Gastroesophageal sphincter (tissue), 4 donors: Measurements from ENCODE around the gene ZHX3. TPM values are rescaled to one million over a fixed set of nuclear protein-coding genes. Genes with fewer than 3 reads are reported as not detected.

Source experiments
- ATAC-seq: fragments of 150-250 bp; one replicate; pipeline ENCODE4 v1.9.1; 2016; ENCODE audit warnings: mild to moderate bottlenecking, moderate library complexity
- H3K27ac ChIP-seq, 4 donors: fragments of 200-600 bp; sonication (generic) in 3 of 4; 1 replicate in 3 of 4; 2 replicates in 1 of 4; pipeline ENCODE4 v1.5.1; 2016 to 2019
- H3K27me3 ChIP-seq: fragments of 200-600 bp; sonication (generic); one replicate; pipeline ENCODE4 v1.5.1; 2019
- H3K36me3 ChIP-seq, 2 donors: fragments of 200-600 bp; sonication (generic); one replicate each; pipeline ENCODE4 v1.5.1; 2019; ENCODE audit warnings: control low read depth in 1 of 2
- H3K4me1 ChIP-seq, 3 donors: fragments of 200-600 bp; sonication (generic); 1 replicate in 2 of 3; 2 replicates in 1 of 3; pipeline ENCODE4 v1.5.1; 2016 to 2019; ENCODE audit warnings: control low read depth in 2 of 3
- H3K4me3 ChIP-seq, 2 donors: fragments of 200-600 bp; sonication (generic); one replicate each; pipeline ENCODE4 v1.5.1; 2019; ENCODE audit warnings: mild to moderate bottlenecking in 1 of 2, moderate library complexity in 1 of 2
- H3K9me3 ChIP-seq, 3 donors: fragments of 200-600 bp; sonication (generic); one replicate each; pipeline ENCODE4 v1.5.1; 2017 to 2019; ENCODE audit warnings: control low read depth in 2 of 3
- CTCF ChIP-seq, 4 experiments: fragments of 200-600 bp in 2 of 4; fragments of 450-650 bp in 2 of 4; sonication (generic) in 1 of 4; IDR thresholded peaks; one replicate each; pipeline ENCODE4 v1.5.1; 2017 to 2019; ENCODE audit warnings: antibody characterized with exemption in 4 of 4, mild to moderate bottlenecking in 2 of 4, moderate library complexity in 2 of 4
- EP300 ChIP-seq: sonication (generic); formaldehyde crosslinking; IDR thresholded peaks from one replicate; pipeline ENCODE4 v1.6.1; 2017; ENCODE audit warnings: antibody characterized with exemption, mild to moderate bottlenecking
- POLR2A ChIP-seq, 2 donors: fragments of 450-650 bp; IDR thresholded peaks; one replicate each; pipeline ENCODE4 v1.6.1; 2017; ENCODE audit warnings: antibody characterized with exemption in 2 of 2, mild to moderate bottlenecking in 2 of 2, moderate library complexity in 1 of 2
- POLR2AphosphoS5 ChIP-seq: sonication (generic); formaldehyde crosslinking; IDR thresholded peaks from one replicate; pipeline ENCODE4 v1.6.1; 2017; ENCODE audit warnings: antibody characterized with exemption
- WGBS, 2 donors: methylation state at CpG; one replicate each; pipeline ENCODE4 v1.1.5; 2018; ENCODE audit warnings: low coverage in 1 of 2; 5-methylcytosine and 5-hydroxymethylcytosine counted together
- total RNA-seq, 4 donors: library from RNA; depleted of rRNA; stranded (reverse); fragments of >200 nt; gene quantifications; one replicate each; pipeline ENCODE4 v1.1.0, GENCODE V29; 2016

Gene ZHX3
- total RNA-seq, 4 donors from 2014 or later, result 121 to 183 (median 155) TPM

- peak overlapping the region in 3 of 4 donors; percentile 5 to 39 (median 20) for H3K27ac ChIP-seq
- no peaks in the 10 kb centered on the region for H3K9me3 ChIP-seq
- H3K36me3 ChIP-seq, result no peaks in the 10 kb centered on the region
- peaks cover 0 to 100% (median 53%) of the 10 kb centered on the region in 3 donors for H3K4me1 ChIP-seq
- ATAC-seq, result peak; percentile 38
- no peak overlapping the region for H3K4me3 ChIP-seq
- no peaks in the 10 kb centered on the region for H3K27me3 ChIP-seq
- no peak for TF ChIP-seq EP300
- TF ChIP-seq POLR2AphosphoS5, result peak; percentile 39
- WGBS, 2 donors, result 44 to 85% methylated on average over 2 of the region's 3 CpGs
Observed at GRCh38 chr20:41150664-41151063, 166.9 kb downstream of the ZHX3 start.

GRCh38 chr20:41148942-41149341, 168.6 kb downstream of the ZHX3 start:
- H3K4me3 ChIP-seq, result no peak overlapping the region
- peak overlapping the region in 1 of 4 donors; percentile 47 for H3K27ac ChIP-seq
- WGBS, 2 donors, result 67 to 76% methylated on average over 5 of the region's 5 CpGs

GRCh38 chr20:41147767-41148191, 169.8 kb downstream of the ZHX3 start:
- H3K4me1 ChIP-seq, result peaks cover 0 to 100% (median 55%) of the 10 kb centered on the region in 3 donors
- WGBS, 2 donors, result 51 to 83% methylated on average over 2 to 6 of the region's 8 CpGs
- H3K4me3 ChIP-seq, result no peak overlapping the region
- peak overlapping the region in 3 of 4 donors; percentile 47 to 98 (median 62) for H3K27ac ChIP-seq
- no peak for ATAC-seq
- H3K9me3 ChIP-seq, result no peaks in the 10 kb centered on the region
- H3K36me3 ChIP-seq, result peaks cover 0 to 8% of the 10 kb centered on the region in 2 donors
- no peaks in the 10 kb centered on the region for H3K27me3 ChIP-seq
- TF ChIP-seq CTCF (IDR thresholded peaks at IDR 0.05), result no peak
- TF ChIP-seq POLR2AphosphoS5, result no peak
- TF ChIP-seq POLR2A (IDR thresholded peaks at IDR 0.05), result no peak
- no peak for TF ChIP-seq EP300

More at GRCh38 chr20:41148942-41149341, 168.6 kb downstream of the ZHX3 start:
- Histone ChIP-seq H3K27me3 (no peaks in the 10 kb centered on the region), H3K9me3 (no peaks in the 10 kb centered on the region), H3K4me1 (peaks cover 0 to 100% (median 53%) of the 10 kb centered on the region in 3 donors), H3K36me3 (peaks cover 0 to 8% of the 10 kb centered on the region in 2 donors)
- TF ChIP-seq CTCF (IDR thresholded peaks at IDR 0.05), result no peak
- no peak for TF ChIP-seq POLR2AphosphoS5
- TF ChIP-seq POLR2A (IDR thresholded peaks at IDR 0.05), result no peak
- TF ChIP-seq EP300, result no peak
- no peak for ATAC-seq

GRCh38 chr20:41145821-41146620, 171.5 kb downstream of the ZHX3 start:
- Histone ChIP-seq H3K36me3 (peaks cover 0 to 8% of the 10 kb centered on the region in 2 donors), H3K4me3 (no peak overlapping the region), H3K9me3 (no peaks in the 10 kb centered on the region), H3K4me1 (peaks cover 0 to 100% (median 55%) of the 10 kb centered on the region in 3 donors), H3K27ac (peak overlapping the region in 3 of 4 donors; percentile 60 to 98 (median 62)), H3K27me3 (no peaks in the 10 kb centered on the region)
- WGBS, 2 donors, result 70% methylated on average over 3 of the region's 12 CpGs; no CpG with 5 or more reads in 1 of the 2 donors
- TF ChIP-seq POLR2A (IDR thresholded peaks at IDR 0.05), result no peak
- no peak for TF ChIP-seq CTCF (IDR thresholded peaks at IDR 0.05)
- TF ChIP-seq EP300, result no peak
- peak; percentile 19 for TF ChIP-seq POLR2AphosphoS5
- peak; percentile 48 for ATAC-seq

- TF ChIP-seq POLR2AphosphoS5, result no peak
- no peak for TF ChIP-seq EP300
- TF ChIP-seq CTCF (IDR thresholded peaks at IDR 0.05), result no peak
- TF ChIP-seq POLR2A (IDR thresholded peaks at IDR 0.05), result no peak
- H3K36me3 ChIP-seq, result peaks cover 0 to 8% of the 10 kb centered on the region in 2 donors
- WGBS, 2 donors, result 100% methylated on average over 1 to 2 of the region's 2 CpGs
- no peak overlapping the region for H3K4me3 ChIP-seq
- peak overlapping the region in 3 of 4 donors; percentile 60 to 98 (median 62) for H3K27ac ChIP-seq
- H3K4me1 ChIP-seq, result peaks cover 0 to 100% (median 62%) of the 10 kb centered on the region in 3 donors
- H3K9me3 ChIP-seq, result no peaks in the 10 kb centered on the region
- no peak for ATAC-seq
- no peaks in the 10 kb centered on the region for H3K27me3 ChIP-seq
Observed at GRCh38 chr20:41145317-41145716, 172.2 kb downstream of the ZHX3 start.
